HTERT RPE-1 (cell line): ENCODE results near the gene DNAJB7.
"Not testable (repeated sequence)": the region's sequence is repeated elsewhere in the genome, so short reads cannot be mapped to it uniquely, and the experiment has no call there.

Experiments
- in situ Hi-C: fragments of 300-500 bp; cut with MboI; formaldehyde crosslinking; loops from 4 replicates; pipeline ENCODE4 v1.14.3; 2020; ENCODE audit warnings: low sequenced_read_pairs

Gene DNAJB7

GRCh38 chr22:40862013-40862412 lies at the start of gene DNAJB7:
Gene DNAJB7, minus strand, starts transcription at chr22:40862113. Its CDS starts 119 bp downstream, at chr22:40861994.
- in situ Hi-C loops = no loop called here

GRCh38 chr22:40908895-40909294 lies 47.0 kb upstream of the DNAJB7 start:
- in situ Hi-C loops = no loop called here

GRCh38 chr22:40904101-40904500 lies 42.2 kb upstream of the DNAJB7 start:
- in situ Hi-C loops = no loop called here

- in situ Hi-C loops = no loop called here
These were observed 37.0 kb upstream of the DNAJB7 start for GRCh38 chr22:40898850-40899357.

DNA sequence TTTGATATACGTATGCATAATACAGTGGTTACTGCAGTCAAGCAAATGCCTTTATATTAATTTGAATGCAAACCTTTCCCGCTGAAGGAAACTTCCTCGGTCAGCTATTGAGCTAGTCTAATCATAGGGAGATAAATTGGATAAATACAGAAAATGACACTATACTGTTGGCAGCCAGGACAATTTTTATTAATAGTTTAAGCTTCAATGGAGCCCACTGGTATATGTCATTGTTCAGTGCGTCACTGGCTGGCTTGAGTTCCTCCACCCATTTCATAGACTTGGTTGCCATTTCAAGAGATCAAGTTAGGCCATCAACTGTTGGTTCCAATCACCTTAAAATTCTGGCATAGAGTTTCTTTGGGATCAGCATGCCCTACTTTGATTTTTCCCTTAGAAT lies 32.5 kb upstream of the DNAJB7 start:
- in situ Hi-C loops = no loop called here

DNA sequence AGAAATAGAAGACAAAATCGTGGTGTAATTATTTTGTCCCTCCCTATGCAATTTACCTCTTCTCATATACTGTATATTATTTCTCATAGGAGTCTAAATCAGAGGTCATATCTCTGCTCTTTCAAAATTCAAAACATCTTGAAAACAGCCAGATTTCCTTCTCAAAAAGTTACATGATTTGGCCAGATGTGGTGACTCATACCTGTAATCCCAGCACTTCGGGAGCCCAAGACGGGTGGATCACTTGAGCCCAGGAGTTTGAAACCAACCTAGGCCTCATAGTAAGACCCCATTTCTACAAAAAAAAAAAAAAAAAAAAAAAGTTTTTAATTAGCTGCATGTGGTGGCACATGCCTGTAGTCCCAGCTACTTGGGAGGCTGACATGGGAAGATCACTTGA lies 29.0 kb upstream of the DNAJB7 start:
- in situ Hi-C loops = no loop called here

DNA sequence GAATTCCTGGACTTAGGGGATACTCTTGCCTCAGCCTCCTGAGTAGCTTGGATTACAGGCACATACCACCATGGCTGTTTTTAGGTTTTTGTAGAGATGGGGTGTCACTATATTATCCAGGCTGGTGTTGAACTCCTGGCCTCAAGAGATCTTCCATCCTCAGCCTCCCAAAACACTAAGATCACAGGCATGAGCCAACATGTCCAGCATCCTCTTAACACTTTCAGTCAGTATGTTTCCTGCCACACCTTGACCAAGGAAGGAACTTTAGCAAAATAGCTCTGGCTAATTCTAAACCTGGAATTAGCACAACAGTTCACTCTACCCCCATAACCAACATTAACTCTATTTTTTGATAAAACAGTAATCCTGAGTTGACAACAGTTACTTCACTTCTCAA lies 27.2 kb upstream of the DNAJB7 start:
- in situ Hi-C loops = no loop called here

DNA sequence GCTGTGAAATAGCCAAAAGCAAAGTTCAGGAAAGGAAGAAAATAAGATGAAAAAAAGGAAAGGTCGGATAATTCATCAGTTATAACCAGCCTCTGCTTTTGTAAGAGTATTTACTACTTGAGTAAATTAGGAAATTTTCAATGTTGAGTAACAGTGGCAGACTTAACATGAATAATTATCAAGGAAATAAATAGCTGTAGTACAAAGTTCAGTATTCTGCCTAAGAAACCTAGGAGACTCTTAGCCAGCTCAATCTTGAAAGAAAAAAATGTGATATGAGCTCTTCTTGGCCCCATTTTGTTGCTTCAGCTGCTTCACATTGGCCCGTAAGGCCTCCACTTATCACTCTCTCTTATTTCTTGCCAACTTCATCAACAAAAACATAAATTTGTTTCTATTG lies 17.0 kb upstream of the DNAJB7 start:
- in situ Hi-C loops = no loop called here

- in situ Hi-C loops = no loop called here
These were observed 15.6 kb upstream of the DNAJB7 start for GRCh38 chr22:40877488-40877887.

DNA sequence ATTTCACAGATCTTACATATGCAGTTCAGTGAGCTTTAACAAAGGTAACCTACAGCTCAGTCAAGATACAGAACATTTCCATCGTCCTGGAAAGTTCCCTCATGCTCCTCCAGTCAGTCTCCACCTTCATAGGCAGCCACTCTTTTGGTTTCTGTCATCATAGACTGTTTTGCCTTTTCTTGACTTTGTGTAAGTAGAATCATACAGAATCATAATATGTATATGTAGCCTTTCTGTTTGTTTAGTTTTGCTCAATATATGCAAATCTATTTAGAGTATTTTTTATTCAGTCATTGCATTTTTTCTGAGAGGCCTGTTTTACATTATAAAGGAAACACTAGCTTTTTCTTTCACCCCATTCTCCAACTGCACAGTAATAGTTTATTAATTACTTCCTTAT lies 15.0 kb upstream of the DNAJB7 start:
- in situ Hi-C loops = no loop called here

GRCh38 chr22:40875111-40875510 lies 13.2 kb upstream of the DNAJB7 start:
- in situ Hi-C loops = no loop called here

GRCh38 chr22:40874016-40874415 lies 12.1 kb upstream of the DNAJB7 start:
- in situ Hi-C loops = no loop called here

DNA sequence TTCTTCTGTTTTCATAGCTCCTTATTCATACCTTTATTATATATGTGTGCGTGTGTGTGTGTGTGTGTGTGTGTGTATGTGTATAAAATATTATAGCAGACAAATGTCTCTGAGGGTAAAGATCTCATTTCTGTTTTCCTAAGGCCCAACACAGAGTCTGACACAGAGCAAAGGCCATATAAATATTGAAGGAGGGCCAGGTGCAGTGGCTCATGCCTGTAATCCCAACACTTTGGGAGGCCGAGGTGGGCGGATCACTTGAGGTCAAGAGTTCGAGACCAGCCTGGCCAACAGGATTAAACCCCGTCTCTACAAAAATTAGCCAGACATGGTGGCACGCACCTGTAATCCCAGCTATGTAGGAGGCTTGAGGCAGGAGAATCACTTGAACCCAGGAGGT lies 6.5 kb upstream of the DNAJB7 start:
- in situ Hi-C loops = not testable (repeated sequence)

GRCh38 chr22:40867109-40867508 lies 5.2 kb upstream of the DNAJB7 start:
- in situ Hi-C loops = no loop called here

DNA sequence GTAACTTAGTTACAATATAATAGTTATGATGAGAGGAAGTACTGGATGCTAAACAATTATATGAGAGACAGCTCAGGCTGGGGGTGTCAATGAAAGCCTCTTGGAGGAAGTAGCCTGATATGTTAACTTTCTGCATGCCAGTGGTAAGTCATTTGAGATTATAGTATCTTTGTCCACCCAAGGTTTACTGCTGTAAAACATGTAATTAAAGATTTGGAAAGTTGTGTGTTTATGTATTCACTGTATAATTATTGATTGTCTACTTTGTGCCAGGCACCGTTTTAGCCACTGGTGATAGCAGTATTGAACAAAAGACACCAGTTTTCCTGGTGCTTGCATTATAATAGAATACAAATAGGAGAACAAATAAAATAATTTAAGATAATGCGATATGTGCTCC lies 624 bp upstream of the DNAJB7 start:
- in situ Hi-C loops = no loop called here

GRCh38 chr22:40857309-40857855 lies 4.5 kb downstream of the DNAJB7 start:
- in situ Hi-C loops = no loop called here

DNA sequence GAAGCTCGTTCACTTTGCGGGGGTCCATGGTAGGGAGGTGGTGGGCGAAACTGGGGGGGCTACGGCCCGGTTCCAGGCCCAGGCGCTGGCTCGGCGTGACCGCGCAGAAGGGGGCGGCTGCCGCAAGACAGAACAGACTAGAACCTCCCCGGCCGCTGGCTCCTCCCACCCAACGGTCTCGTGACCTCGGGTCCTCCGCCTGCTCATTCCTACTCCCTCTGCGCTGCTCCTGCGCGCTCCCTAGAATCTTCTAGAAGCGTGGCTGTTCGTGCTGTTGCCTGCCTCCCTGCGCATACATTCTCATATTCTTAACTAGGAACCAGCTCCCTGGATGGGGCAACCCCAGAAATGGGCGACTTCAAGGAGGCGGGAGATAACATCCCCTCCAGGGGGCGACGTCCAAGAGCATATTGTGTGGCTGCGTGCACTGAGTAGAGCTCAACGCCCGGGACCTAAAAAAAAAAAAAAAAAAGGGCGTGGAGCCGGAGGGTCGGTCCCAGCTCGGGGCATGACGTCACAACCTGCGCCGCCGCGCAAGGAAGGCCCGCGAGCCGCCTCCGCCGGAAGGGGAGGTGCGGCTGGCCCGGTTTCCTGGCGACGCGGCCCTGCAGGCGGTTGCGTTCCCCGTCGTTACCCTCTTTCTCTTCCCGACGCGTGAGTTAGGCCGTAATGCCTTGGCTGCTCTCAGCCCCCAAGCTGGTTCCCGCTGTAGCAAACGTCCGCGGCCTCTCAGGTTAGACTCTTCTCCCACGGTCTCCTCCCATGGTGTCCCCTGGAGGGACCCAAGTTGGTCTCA lies 5.2 kb downstream of the DNAJB7 start, which contains the start of the genes ST13 and XPNPEP3:
ST13 (minus strand) TSS at position 127 of the 796 bp plus-strand sequence; CDS start at position 28, 99 bp downstream.
XPNPEP3 (plus strand) TSS at position 636 of the 796 bp plus-strand sequence; CDS start at position 670, 34 bp downstream.
- in situ Hi-C loops = no loop called here

- in situ Hi-C loops = no loop called here
These were observed 5.9 kb downstream of the DNAJB7 start for GRCh38 chr22:40855979-40856512.

- in situ Hi-C loops = no loop called here
These were observed 6.6 kb downstream of the DNAJB7 start for GRCh38 chr22:40855071-40855978.

DNA sequence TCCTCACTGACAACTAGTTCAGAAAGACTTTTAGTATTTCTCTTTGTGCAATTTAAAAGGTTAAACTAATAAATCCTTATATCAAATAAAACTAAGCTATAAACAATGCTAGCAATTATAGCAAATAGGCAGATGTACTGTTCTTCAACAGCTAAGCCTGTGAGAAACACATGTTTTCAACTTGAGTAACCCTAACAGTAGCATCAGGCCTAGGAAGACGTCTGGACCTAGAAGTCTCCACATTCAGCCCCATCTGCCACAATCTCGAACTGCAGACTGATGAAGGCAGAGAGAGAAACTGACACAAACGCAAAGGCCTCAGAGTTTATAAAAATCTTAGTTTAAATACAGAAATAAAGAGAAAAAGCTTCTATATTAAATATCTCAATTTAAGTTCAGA lies 8.0 kb downstream of the DNAJB7 start:
- in situ Hi-C loops = no loop called here

- in situ Hi-C loops = no loop called here
These were observed 8.6 kb downstream of the DNAJB7 start for GRCh38 chr22:40853333-40853732.
